COLO668 (cell line): ENCODE data around the gene ISM2.
"Not testable (repeated sequence)": the region's sequence is repeated elsewhere in the genome, so short reads cannot be mapped to it uniquely, and the experiment has no call there.

Experiments used
- DNase-seq: peaks from one replicate; lab custom pipeline; 2025; ENCODE audit not compliant: unreplicated experiment; lab: John Stamatoyannopoulos, UW

The ISM2 gene

DNA sequence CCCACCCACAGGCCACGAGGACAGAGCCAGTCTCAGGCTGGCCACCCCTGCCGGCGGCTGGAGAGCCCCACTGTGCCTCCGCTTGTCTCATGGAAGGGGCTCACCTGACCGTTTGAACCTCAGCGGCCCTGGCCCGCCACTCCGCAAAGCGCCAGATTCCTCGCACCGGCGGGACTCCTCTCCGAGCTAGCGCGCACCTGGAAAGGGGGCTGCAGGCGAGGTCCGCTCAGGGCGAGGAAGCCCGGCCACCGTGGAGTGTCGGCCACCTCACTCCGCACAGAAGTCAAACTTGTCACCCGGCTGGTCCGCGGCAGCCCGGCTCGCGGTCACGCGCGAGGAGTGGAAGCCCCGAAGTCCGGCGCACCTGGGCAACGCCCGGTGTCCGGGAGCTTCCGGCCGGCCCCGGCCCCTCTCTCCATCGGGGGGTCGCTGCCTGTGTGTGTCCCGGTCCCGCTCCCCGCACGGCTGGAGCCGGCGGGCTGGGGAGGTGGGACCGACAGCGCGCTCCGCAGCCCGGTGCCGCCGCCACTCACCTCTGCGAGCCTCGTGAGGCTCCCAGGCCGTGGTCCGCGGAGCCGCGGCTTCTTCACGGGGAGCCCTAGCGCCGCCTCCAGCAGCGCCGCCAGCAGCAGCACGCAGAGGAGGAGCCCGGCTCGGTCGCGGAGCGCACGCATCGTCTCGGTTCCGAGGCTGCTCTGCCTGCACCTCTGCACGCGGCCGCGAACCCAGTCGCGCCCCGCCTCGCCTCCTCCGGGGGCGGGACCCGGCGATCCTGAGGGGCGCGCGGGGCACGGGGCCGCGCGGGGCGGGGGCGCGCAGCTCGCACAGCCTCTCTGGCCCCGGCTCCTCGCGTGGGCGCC lies at the start of gene ISM2:
Gene ISM2 (minus strand): TSS at position 697 of the 860 bp plus-strand sequence. CDS start 23 bp downstream, at position 674.
- peak; percentile 79 for DNase-seq

DNA sequence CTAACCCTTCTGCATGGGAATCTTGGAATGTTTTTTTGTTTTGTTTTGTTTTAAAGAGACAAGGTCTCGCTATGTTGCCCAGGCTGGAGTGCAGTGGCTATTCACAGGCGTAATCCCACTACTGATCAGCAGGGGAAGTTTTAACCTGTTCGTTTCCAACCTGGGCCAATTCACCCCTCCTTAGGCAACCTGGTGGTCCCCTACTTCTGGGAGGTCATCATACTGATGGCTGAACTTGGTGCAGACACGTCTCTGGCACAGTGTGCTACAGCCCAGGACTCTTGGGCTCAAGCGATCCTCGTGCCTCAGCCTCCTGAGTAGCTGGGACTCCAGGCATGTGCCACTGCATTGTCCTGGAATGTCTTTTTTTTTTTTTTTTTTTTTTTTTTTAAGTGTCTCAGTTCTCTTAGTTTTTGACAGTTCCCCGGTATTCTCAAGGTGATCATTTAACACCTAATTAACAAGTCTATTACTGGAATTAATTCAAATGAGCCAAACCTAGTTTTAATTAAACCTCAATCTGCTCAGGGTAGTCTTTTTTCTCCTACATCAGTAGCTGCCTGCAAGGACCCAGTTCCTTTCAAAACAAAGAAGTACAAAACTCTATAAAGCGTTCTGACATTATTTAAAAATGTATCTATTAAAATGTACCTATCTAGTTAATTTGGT lies 49.0 kb upstream of the ISM2 start:
- DNase-seq: no peak

DNA sequence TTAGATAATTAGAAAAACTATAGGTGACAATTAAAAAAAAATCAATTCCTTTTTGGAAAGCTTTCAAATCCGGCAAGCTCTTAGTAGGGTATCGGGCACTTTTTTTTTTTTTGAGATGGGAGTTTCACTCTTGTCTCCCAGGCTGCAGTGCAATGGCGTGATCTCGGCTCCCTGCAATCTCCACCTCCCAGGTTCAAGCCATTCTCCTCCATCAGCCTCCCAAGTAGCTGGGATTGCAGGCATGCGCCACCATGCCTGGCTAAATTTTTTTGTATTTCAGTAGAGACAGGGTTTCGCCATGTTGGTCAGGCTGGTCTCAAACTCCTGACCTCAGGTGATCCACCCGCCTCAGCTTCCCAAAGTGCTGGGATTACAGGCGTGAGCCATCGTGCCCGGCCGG lies 46.6 kb upstream of the ISM2 start:
- DNase-seq: not testable (repeated sequence)

DNA sequence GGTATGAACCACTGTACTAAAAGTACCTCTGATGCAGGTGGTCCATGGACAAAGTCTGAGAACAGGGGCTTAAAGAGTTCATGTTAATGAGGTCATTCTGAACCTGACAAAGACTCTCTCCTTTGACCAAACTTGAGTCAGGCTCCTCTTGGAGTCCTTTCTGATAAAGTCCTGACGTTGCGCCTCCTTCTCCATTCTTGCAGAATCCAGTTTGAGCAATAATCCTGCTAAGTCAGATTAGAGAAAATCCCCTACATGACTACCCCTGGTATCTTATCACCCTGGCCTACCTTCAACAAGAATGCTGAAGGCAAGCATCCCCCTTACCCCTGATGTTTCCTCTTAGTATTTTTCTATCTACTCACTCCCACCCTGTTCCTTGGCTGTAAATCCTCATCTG lies 46.0 kb upstream of the ISM2 start:
- no peak for DNase-seq

GRCh38 chr14:77543637-77544334 lies 45.2 kb upstream of the ISM2 start:
- no peak for DNase-seq

DNA sequence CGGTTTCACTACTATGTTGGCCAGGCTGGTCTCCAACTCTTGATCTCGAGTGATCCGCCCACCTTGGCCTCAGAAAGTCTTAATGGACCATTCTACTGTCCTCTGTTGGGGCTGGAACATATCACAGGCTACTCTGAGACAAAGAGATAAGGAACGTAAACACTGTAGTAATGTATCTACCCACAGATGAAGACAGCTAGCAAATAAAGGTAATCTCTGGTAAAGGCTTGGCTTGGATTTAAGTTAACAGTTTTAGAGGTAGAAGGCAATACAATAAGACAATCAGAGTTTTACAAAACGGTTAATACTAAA lies 44.6 kb upstream of the ISM2 start:
- no peak for DNase-seq

DNA sequence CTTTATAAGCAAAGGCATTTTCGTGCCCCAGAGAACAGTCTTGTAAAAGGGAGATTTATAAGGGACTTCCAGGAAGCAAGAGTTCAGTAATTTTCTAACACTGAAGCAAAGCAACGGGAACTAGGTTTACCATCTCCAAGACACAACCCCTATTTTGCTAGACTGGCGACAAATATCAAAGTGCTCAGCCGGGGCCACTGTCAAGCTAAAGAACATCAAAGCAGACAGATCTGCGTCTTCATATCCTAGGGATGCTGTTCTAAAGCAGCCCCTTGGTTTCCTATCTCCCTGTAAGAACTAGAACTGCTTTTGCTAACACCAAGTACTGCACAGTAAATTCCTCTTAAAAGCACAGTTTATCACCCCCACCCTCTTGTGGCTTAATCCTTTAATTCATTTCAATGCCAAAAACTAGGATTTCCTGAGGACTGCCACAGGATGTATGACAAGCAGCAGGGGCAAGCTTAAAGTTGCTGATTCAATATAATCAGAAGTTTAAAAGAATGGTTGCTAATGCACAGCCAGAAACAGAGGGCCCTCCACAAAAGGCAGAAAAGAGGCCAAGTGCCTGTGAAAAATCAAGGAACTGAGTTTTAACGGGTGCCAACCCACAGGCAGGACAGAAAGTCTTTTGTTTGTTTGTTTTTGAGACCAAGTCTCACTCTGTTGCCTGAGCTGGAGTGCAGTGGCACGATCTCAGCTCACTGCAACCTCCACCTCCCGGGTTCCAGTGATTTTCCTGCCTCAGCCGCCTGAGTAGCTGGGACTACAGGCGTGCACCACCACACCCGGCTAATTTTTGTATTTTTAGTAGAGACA lies 44.0 kb upstream of the ISM2 start:
- no peak for DNase-seq

DNA sequence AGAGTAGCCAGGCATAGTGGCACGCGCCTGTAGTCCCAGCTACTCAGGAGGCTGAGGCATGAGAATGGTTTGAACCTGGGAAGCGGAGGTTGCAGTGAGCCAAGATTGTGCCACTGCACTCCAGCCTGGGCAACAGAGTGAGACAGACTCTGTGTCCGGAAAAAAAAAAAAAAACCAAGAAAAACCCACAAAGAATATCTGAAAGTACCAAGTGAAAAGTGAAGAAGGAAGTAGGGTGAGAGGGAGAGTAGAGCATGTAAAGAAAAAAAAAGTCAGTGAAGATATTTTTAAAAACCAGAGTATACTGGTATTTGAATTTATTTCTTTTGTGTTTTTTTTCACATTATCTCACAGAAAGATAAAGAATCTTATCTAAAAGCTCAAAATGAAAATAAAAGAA lies 43.3 kb upstream of the ISM2 start:
- DNase-seq: no peak

- DNase-seq: not testable (repeated sequence)
Observed at GRCh38 chr14:77536951-77537350, 38.3 kb upstream of the ISM2 start.

- DNase-seq: no peak
Observed at GRCh38 chr14:77531071-77531470, 32.5 kb upstream of the ISM2 start.

GRCh38 chr14:77529963-77530362 lies 31.3 kb upstream of the ISM2 start:
- DNase-seq: no peak

DNA sequence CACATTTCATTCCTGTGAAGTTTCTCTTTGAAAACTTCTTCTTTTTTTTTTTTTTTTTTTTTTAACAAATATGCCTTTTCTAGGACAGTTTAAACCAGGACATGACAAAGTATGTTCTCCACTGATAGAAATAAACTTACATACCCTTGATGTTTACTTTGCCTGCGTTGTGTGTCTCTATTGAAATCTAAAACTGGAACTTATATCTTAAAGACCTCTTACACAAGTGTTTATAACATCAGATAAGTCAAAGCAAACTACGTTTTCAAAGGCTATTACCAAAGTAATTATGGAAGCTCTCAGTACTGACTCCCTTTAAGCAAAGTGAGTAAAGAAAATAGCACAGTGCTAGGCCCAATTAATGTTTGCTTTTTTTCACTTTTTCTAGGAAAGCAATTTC lies 30.6 kb upstream of the ISM2 start:
- DNase-seq: no peak

- not testable (repeated sequence) for DNase-seq
Observed at GRCh38 chr14:77528701-77529100, 30.1 kb upstream of the ISM2 start.

DNA sequence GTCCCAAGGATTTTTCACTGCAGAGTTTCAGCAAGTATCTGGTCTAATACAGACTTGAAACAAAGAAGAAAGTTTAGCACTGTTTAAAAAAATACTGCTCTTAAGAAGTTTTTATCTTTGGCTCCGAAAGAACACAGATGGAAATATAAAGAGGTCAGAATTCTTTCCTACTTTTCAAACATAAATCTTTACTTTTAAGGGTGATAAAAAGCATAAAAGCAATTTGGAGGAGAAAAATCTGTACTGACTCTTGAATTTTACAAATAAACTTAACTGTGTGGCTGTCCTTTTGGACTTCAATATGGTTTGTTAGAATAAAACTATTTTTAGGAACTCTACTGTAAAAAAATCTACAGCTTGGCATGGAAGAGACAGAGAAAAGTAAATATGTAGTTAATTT lies 27.6 kb upstream of the ISM2 start:
- no peak for DNase-seq

GRCh38 chr14:77524536-77524935 lies 25.9 kb upstream of the ISM2 start:
- no peak for DNase-seq

DNA sequence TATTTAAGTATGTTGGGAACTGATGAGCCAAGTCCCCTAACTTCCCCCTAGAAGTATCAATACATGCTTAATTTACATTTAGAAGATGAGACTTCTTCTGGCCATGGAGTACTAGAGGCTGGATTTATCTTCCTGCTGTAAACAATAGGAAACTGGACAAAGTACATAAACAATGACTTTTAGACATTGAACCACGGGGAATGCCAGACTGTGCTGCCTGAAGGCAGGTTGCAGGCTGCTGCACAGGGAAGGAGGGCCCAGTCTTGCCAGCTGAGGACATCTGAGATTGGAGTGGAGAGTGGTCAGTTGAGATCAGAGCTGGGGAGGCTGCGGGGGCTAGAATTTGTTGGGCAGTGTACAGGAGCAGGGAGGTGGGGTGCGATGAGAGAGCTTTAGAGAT lies 24.5 kb upstream of the ISM2 start:
- no peak for DNase-seq

- DNase-seq: no peak
Observed at GRCh38 chr14:77520555-77520954, 21.9 kb upstream of the ISM2 start.

DNA sequence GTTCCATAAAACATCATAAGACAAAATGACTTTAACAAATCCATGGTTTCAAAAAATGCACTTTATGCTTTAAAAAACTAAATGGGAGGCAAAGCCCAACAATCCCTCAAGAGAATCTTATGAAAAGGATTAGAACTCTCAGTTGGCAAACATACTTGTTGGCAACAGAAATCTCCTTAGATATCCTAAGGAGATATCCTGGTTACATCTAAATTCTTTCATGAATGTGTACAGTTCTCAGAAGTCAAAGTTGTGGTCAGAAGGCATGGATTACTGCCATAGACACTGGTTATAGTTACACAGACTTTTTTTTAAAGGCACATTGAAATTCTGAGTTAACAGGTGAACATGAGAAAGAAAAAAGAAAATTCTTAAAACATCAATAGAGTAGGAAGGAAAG lies 17.5 kb upstream of the ISM2 start:
- DNase-seq: no peak

GRCh38 chr14:77511486-77512162 lies 13.0 kb upstream of the ISM2 start:
- DNase-seq: no peak

DNA sequence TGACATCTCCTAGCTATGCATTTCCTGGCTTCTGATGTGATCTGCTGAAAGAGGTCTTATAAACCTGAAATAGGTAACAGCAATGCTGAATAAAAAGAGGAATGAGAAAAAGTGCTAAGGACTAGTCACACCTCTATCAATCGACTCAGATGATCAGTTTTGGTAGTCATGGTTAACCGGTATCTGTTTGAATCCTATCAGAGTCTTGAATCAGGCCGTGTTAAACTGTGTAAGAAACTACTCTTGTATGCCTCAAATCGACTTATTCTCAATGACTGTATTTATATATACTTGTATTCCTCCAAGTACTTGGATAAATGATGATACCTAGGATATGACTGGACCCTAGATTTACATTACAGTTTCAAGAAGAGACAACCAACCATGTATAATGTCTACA lies 10.8 kb upstream of the ISM2 start:
- no peak for DNase-seq

DNA sequence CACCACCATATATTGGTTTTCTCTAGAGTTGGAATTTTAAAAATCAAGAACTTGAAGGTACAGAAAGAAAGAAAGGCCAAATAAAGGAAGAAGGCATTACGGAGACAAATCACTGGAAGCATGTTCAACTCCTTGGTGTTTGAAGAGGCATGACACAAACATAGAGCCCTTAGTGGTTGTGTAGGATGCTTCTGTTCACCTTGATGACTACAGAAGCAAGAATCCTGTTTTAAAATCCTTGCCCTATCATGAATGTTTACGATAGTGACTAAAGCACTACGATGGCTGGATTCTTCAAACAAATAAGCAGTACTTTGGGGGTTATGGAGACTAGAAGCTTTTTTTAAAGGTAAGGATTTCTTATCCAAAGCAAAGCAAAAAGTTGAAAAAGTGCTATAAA lies 10.3 kb upstream of the ISM2 start:
- no peak for DNase-seq
